GM12875 (cell line): ENCODE data around the gene NCAM1.
"Not testable (repeated sequence)": the region's sequence is repeated elsewhere in the genome, so short reads cannot be mapped to it uniquely, and the experiment has no call there.

Experiments used
- H3K4me3 ChIP-seq: one replicate; pipeline ENCODE4 v1.5.1; 2011; ENCODE audit warnings: low read depth, low read length, control low read depth
- TF ChIP-seq, protein P1 (sequence below): IDR thresholded peaks from 2 replicates; pipeline ENCODE4 v1.5.1; 2011; ENCODE audit warnings: low read depth, mild to moderate bottlenecking, control low read depth, inconsistent platforms, low read length, moderate library complexity, borderline replicate concordance; ENCODE audit not compliant: insufficient read depth

Gene NCAM1

DNA sequence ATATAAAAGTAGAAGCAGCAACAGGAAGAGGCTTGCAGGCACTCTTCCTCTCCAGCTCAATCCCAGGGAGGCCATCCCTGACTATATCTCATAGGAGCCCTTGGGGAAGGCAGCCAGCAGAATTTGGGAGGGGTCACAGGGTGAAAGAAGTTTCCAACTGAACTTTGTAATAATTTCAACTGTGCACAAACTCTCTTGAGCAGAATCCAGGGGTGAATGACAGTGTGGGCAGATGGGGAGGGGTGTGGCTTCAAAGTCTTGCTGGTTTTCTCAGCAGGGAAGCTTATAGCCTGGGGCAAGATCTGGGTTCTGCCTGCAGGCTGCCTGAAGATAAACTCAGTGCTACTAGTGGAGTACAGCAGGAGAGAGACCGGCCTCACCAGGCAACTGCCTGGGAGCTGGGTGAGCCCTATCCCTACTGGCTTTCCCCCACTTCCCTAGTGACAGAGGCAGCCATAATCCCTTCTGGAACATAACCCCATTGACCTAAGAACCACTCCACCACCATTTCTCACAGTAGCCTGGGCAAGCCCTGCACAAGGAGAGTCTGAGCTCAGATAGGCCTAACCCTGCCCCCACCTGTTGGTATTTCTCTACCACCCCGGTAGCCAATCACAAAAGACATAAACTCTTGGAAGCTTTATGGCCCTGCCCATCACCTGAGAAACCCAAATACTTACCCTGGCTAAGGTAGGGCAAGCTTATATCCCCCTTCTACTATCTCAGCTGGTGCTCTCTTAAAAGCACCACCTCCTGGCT lies 335.4 kb downstream of the NCAM1 start:
- H3K4me3 ChIP-seq, result no peak overlapping the region
- TF ChIP-seq, protein P1, sequence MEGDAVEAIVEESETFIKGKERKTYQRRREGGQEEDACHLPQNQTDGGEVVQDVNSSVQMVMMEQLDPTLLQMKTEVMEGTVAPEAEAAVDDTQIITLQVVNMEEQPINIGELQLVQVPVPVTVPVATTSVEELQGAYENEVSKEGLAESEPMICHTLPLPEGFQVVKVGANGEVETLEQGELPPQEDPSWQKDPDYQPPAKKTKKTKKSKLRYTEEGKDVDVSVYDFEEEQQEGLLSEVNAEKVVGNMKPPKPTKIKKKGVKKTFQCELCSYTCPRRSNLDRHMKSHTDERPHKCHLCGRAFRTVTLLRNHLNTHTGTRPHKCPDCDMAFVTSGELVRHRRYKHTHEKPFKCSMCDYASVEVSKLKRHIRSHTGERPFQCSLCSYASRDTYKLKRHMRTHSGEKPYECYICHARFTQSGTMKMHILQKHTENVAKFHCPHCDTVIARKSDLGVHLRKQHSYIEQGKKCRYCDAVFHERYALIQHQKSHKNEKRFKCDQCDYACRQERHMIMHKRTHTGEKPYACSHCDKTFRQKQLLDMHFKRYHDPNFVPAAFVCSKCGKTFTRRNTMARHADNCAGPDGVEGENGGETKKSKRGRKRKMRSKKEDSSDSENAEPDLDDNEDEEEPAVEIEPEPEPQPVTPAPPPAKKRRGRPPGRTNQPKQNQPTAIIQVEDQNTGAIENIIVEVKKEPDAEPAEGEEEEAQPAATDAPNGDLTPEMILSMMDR, result no peak

DNA sequence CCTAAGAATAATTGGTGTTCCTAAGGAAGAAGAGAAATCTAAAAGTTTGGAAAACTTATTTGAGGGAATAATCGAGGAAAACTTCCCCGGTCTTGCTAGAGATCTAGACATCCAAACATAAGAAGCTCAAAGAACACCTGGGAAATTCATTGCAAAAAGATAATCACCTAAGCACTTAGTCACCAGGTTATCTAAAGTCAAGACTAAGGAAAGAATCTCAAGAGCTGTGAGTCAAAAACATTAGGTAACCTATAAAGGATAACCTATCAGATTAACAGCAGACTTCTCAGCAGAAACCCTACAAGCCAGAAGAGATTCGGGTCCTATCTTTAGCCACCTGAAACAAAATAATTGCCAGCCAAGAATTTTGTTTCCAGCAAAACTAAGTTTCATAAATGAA lies 337.3 kb downstream of the NCAM1 start:
- H3K4me3 ChIP-seq, result not testable (repeated sequence)

DNA sequence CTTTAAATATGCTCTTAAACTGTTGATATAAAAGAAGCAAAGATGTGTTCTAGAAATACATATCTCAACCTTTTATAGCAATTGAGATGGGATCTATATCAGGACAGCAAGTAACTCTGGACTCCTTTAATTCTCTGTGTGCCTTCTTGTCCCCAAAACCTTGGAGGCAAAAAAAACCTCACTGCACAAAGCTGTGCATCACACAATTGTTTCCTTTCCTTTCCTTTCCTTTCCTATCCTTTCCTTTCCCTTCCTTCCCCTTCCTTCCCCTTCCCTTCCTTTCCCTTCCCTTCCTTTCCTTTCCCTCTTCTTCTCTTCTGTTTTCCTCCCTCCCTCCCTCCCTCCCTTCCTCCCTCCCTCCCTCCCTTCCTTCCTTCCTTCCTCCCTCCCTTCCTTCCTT lies 343.7 kb downstream of the NCAM1 start:
- no peak overlapping the region for H3K4me3 ChIP-seq
- TF ChIP-seq, protein P1, result no peak

DNA sequence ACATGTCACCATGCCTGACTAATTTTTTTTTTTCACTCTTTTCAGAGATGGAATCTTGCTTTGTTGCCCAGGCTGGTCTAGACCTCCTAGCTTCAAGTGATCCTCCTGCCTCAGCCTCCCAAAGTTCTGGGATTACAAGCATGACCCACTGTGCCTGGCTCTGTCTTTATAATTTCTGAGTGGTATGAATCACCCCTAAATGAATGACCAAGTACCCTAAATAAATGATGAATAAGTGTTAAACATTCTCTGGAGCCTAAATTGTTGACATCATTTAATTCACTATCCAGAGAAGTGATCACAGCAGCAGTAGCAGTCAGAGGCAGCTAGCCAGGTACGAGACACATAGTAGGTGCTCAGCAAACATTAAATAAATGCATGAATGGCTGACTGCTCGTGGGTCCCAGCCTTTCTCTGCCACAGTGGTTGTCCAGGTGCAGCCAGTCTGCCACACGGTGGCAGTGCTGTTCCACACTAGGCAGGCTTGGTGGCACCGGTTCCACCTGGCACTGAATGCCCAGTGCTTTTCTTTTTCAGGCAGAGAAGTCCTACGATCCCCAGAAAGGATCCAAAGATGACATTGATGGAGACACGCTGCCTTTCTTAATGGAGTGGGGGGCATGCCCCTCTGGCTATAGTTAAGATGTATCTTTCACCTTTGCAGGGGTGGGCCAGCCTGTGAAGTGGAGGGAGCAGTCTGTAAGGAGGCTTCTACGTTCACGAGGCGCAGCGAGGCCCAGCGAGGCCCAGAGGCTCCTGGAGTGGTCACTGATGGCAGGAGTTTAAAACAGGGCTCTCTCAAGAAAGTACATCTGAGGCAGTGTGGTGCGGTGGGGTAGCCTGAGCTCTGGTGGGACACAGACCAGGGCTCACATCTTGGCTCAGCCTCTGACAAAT lies 344.5 kb downstream of the NCAM1 start:
- TF ChIP-seq, protein P1, result peak; percentile 93
- no peak overlapping the region for H3K4me3 ChIP-seq

DNA sequence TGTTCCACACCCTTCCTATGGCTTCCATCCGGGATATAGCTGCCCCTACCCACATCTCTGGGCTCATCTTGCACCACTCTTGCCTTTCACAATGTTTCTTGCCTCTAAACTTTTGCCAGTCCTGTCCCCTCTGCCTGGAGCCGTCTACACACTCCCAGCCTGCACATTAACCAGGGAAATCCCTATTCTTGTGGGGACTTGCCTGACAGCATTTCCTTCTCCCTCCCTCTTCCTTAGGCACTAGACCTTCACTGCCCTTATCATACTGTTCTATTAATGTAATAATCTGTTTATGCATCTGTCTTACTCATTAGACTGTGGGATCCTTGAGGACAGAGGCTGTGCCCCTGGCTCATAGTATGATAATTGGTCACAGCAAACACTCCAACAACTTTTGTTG lies 347.4 kb downstream of the NCAM1 start:
- H3K4me3 ChIP-seq, result no peak overlapping the region
- TF ChIP-seq, protein P1, result no peak

DNA sequence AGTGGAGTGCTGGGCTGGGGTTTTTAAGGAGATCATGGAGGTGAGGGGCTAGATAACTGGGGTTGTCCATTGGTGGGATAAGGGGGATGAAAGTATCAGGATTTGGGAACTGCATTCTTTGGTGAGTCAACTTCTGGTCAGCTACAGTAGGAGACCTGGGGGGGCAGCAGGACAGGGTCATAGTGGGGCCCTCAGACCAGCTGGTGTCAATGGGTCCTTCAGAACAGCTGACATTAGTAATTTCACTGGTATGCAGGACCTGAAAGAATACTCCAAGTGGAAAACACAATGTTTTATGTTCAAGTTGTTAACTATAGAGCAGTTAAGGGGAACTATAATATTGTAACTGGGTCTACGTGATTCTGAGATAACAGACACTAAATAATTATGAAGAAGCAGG lies 350.3 kb downstream of the NCAM1 start:
- TF ChIP-seq, protein P1, result no peak
- H3K4me3 ChIP-seq, result no peak overlapping the region

DNA sequence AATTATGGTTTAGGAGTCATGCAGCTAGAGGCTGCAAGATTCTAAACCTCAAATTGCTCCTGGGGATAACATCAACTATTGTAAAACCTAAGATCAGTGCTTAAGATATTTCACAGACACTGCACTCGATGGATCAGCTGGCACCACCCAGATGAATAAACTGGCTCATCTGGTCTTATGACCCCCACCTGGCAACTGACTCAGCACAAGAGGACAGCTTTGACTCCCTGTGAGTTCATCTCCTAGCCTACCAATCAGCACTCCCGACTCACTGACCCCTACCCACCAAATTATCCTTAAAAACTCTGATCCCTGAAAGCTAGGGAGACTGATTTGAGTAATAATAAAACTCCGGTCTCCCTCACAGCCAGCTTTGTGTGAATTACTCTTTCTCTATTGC lies 352.4 kb downstream of the NCAM1 start:
- no peak overlapping the region for H3K4me3 ChIP-seq

More for the DNA sequence above, 352.4 kb downstream of the NCAM1 start:
- TF ChIP-seq, protein P1, result no peak
